Endothelial cell of umbilical vein (primary cell): ENCODE data around the gene SLC25A19. TPM values are rescaled to one million over a fixed set of nuclear protein-coding genes. Genes with fewer than 3 reads are reported as not detected.
A peak's percentile ranks its signal among the peaks of the same experiment; 100 is the strongest.
"Not testable (repeated sequence)": the region's sequence is repeated elsewhere in the genome, so short reads cannot be mapped to it uniquely, and the experiment has no call there.

Experiments
- BruUV-seq: library from RNA; stranded (reverse); fragments of 400-500 nt; replicated peaks from 2 replicates; lab custom pipeline; 2021; lab: Mats Ljungman, UMichigan
- CTCF ChIA-PET: fragments of 300-600, 350-600 bp; sonication (Branson Sonifier 250); formaldehyde crosslinking; loops from one replicate; lab custom pipeline; 2021; ENCODE audit warnings: antibody characterized with exemption, inconsistent platforms; lab: Charles Lee
- POLR2A ChIA-PET: fragments of 300-600, 350-600 bp; sonication (Branson Sonifier 250); formaldehyde crosslinking; loops from one replicate; lab custom pipeline; 2021; ENCODE audit warnings: antibody characterized with exemption, inconsistent platforms; lab: Charles Lee
- DNase-seq: peaks from one replicate; pipeline ENCODE4 v3.0.0-alpha.2; 2011; ENCODE audit warnings: low read depth, low spot score
- FAIRE-seq: peaks from 2 replicates; lab custom pipeline; 2011; peaks lifted over from hg19 to GRCh38; lab: Jason Lieb, UNC
- H2AFZ ChIP-seq: 2 replicates; pipeline ENCODE4 v1.6.0; 2012; ENCODE audit warnings: low read depth, low read length, control low read depth, inconsistent platforms
- H3K27ac ChIP-seq: 2 replicates; pipeline ENCODE4 v1.5.1; 2011; ENCODE audit warnings: low read depth, mild to moderate bottlenecking, control low read depth, low read length, moderate library complexity; ENCODE audit not compliant: insufficient read depth
- H3K27me3 ChIP-seq, 2 experiments: 2 replicates each; pipeline versions ENCODE4 v1.6.0 to v1.6.1; 2011; ENCODE audit warnings: low read length in 2 of 2, mixed read lengths in 1 of 2; ENCODE audit not compliant: control insufficient read depth in 2 of 2, insufficient read depth in 2 of 2
- H3K36me3 ChIP-seq, 2 experiments: 2 replicates in 1 of 2; 3 replicates in 1 of 2; pipeline ENCODE4 v1.5.1; 2011; ENCODE audit warnings: low read length in 2 of 2, mild to moderate bottlenecking in 1 of 2, moderate library complexity in 1 of 2; ENCODE audit not compliant: control insufficient read depth in 2 of 2, insufficient read depth in 2 of 2; ENCODE audit errors: extremely low read depth in 1 of 2
- H3K4me1 ChIP-seq: 3 replicates; pipeline ENCODE4 v1.5.1; 2011; ENCODE audit warnings: mild to moderate bottlenecking, low read length; ENCODE audit not compliant: control insufficient read depth, insufficient read depth; ENCODE audit errors: extremely low read depth
- H3K4me2 ChIP-seq: 2 replicates; pipeline ENCODE4 v1.6.1; 2011; ENCODE audit warnings: low read length, control low read depth, mixed read lengths; ENCODE audit not compliant: insufficient read depth
- H3K4me3 ChIP-seq, 3 experiments: fragments of 200-600 bp in 1 of 3; sonication (generic), shearing (Covaris generic) in 1 of 3; replicated peaks in 1 of 3; 2 replicates each; pipeline ENCODE4 v1.5.1; 2011 to 2016; ENCODE audit warnings: control low read depth in 3 of 3, low read length in 3 of 3, mild to moderate bottlenecking in 2 of 3, inconsistent platforms in 1 of 3, low read depth in 1 of 3, moderate library complexity in 1 of 3; ENCODE audit not compliant: insufficient read depth in 1 of 3
- H3K79me2 ChIP-seq: 2 replicates; pipeline ENCODE4 v1.6.0; 2012; ENCODE audit warnings: low read length, inconsistent platforms; ENCODE audit not compliant: control insufficient read depth, insufficient read depth
- H3K9ac ChIP-seq: replicated peaks from 2 replicates; pipeline ENCODE3; 2011; ENCODE audit warnings: low read length, control low read depth; ENCODE audit not compliant: insufficient read depth; ENCODE audit errors: extremely low read depth
- H3K9me1 ChIP-seq: replicated peaks from 3 replicates; pipeline ENCODE4 v1.6.0; 2011; ENCODE audit warnings: mild to moderate bottlenecking, low read length; ENCODE audit not compliant: control insufficient read depth, insufficient read depth; ENCODE audit errors: extremely low read depth
- H3K9me3 ChIP-seq: replicated peaks from 2 replicates; pipeline ENCODE4 v1.5.1; 2012; ENCODE audit warnings: low read length, inconsistent platforms; ENCODE audit not compliant: control insufficient read depth, insufficient read depth
- H4K20me1 ChIP-seq: replicated peaks from 2 replicates; pipeline ENCODE3; 2011; ENCODE audit warnings: mild to moderate bottlenecking, low read length; ENCODE audit not compliant: control insufficient read depth, insufficient read depth; ENCODE audit errors: extremely low read depth
- CTCF ChIP-seq, 2 donors: IDR thresholded peaks; 1 replicate in 1 of 2; 2 replicates in 1 of 2; pipeline ENCODE4 v1.5.1; 2011; ENCODE audit warnings: low read length in 2 of 2, mild to moderate bottlenecking in 2 of 2, moderate library complexity in 2 of 2, control low read depth in 1 of 2, inconsistent platforms in 1 of 2, low read depth in 1 of 2; ENCODE audit not compliant: insufficient read depth in 1 of 2; ENCODE audit errors: extremely low read depth in 1 of 2
- GATA2 ChIP-seq: IDR thresholded peaks from 2 replicates; pipeline ENCODE4 v1.7.0; 2011; ENCODE audit warnings: low read depth, mild to moderate bottlenecking, moderate library complexity, mixed read lengths, low read length; ENCODE audit not compliant: insufficient read length, insufficient read depth
- JUN ChIP-seq: IDR thresholded peaks from 2 replicates; pipeline ENCODE4 v1.6.1; 2011; ENCODE audit warnings: borderline replicate concordance, low read depth; ENCODE audit not compliant: insufficient read length, insufficient read depth
- POLR2AphosphoS5 ChIP-seq: IDR thresholded peaks from 2 replicates; pipeline ENCODE4 v1.6.1; 2012; ENCODE audit warnings: low read depth, mild to moderate bottlenecking, control low read depth, low read length, moderate library complexity; ENCODE audit not compliant: insufficient read depth
- dilution Hi-C: fragments of 300-500 bp; cut with MboI; formaldehyde crosslinking; loops from one replicate; pipeline ENCODE4 v1.15.0; 2019; ENCODE audit warnings: low sequenced_read_pairs; ENCODE audit not compliant: extremely low pct_ligation_motif_present
- intact Hi-C: fragments of 100-400 bp; cut with micrococcal nuclease; formaldehyde crosslinking; loops from one replicate; pipeline ENCODE4 v1.10.0; 2022
- polyA plus RNA-seq, 4 experiments: library from polyadenylated mRNA; depleted of rRNA in 3 of 4; stranded (reverse) in 3 of 4; unstranded in 1 of 4; fragments of >200 nt; gene quantifications; 2 replicates each; pipeline versions ENCODE4 v1.2.1 to v1.2.3, GENCODE V29; 2011 to 2012; ENCODE audit warnings: missing spikeins in 1 of 4
- total RNA-seq: library from RNA; stranded (reverse); gene quantifications from 2 replicates; pipeline ENCODE4 v1.2.3, GENCODE V29; 2021

Gene SLC25A19
- total and polyA plus RNA-seq, 2 donors (not counting 3 experiments of a cell fraction or from before 2014, with no cell fraction given): 20.6 to 20.9 TPM

DNA sequence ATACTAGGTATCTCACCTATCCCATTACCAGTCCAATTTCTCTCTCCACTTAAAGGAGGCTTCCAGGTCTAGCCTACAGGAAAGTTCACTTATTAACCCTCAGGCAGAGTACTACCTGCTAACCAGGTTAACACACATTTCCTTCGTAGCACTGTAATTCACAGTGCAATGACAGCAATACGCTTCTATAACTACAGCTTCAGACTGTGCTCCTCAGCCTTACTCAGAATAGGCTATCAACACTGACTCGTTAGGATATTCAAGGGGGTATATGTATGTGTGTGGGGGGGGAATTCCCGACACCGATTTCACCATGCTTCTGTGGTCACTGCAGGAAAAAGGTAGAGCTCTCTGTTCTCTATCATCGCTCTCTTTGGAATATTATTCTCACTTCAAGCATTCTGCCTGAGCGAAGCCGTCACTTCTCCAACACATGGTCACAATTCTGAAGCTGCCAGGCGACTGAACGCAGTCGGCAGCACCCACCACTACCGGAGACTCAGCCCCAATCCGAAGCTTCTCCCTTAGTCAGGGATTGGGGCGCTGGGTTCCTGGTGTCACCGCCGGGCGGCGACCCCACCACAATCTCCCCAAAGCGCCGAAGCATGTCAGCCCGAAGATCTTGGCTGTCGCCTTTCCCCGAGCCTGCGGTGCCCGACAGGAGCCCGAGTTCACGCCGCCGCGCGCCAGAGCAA, 28.4 kb downstream of the SLC25A19 start:
- H3K9ac ChIP-seq: peak overlapping the region; percentile 99
- no peaks in the 10 kb centered on the region for H3K9me1 ChIP-seq
- POLR2A ChIA-PET: interaction anchor here (0.5 to 3.2 kb wide), 5 partner anchors 10 to 31 kb away, joined by 5 to 23 read pairs (median 5); partner anchors contain the start of genes MIF4GD and SLC25A19
- dilution Hi-C loops (no loop called here), intact Hi-C loops (loop anchor here (1.0 kb wide), 1 partner anchor 20 kb away; no protein-coding TSS in a partner anchor)
- H3K9me3 ChIP-seq: no peaks in the 10 kb centered on the region
- FAIRE-seq (peak; percentile 67), DNase-seq (no peak)
- peak overlapping the region; percentile 64 to 92 (median 76) for H3K4me3 ChIP-seq
- peak overlapping the region; percentile 68 for H2AFZ ChIP-seq
- no peaks in the 10 kb centered on the region for H3K27me3 ChIP-seq
- CTCF ChIA-PET: interaction anchor here (0.8 to 4.5 kb wide), 8 partner anchors 10 to 299 kb away, joined by 3 to 80 read pairs (median 10); partner anchors contain the start of genes MIF4GD and SLC25A19
- H4K20me1 ChIP-seq: no peaks in the 10 kb centered on the region
- H3K79me2 ChIP-seq: peaks cover 47% of the 10 kb centered on the region
- H3K36me3 ChIP-seq: peaks cover 0 to 8% of the 10 kb centered on the region in 2 experiments
- H3K27ac ChIP-seq: peak overlapping the region; percentile 97
- peak overlapping the region; percentile 88 for H3K4me2 ChIP-seq
- H3K4me1 ChIP-seq: peaks cover 20% of the 10 kb centered on the region
- TF ChIP-seq POLR2AphosphoS5 (no peak), GATA2 (no peak), CTCF (IDR thresholded peaks at IDR 0.05; ENCODE audit: extremely low read depth in 1 of 2, insufficient read depth in 1 of 2, low read depth in 1 of 2, low read length in 2 of 2) (peak in 1 of 2 donors; percentile 21), JUN (no peak)
- BruUV-seq: TSS peak; percentile 66

- H3K79me2 ChIP-seq: peaks cover 41% of the 10 kb centered on the region
- POLR2A ChIA-PET, H3K9ac ChIP-seq: not testable (repeated sequence)
These were observed 32.0 kb downstream of the SLC25A19 start for GRCh38 chr17:75257228-75257627.

GRCh38 chr17:75255954-75256698, 33.1 kb downstream of the SLC25A19 start:
- H3K27ac ChIP-seq, BruUV-seq, intact Hi-C loops, H3K27me3 ChIP-seq, H3K9me3 ChIP-seq, H4K20me1 ChIP-seq, CTCF ChIA-PET, H3K4me3 ChIP-seq, H3K4me1 ChIP-seq, dilution Hi-C loops, POLR2A ChIA-PET, DNase-seq, H3K9ac ChIP-seq, H3K36me3 ChIP-seq, H3K4me2 ChIP-seq, H3K9me1 ChIP-seq, FAIRE-seq, H2AFZ ChIP-seq: not testable (repeated sequence)
- peaks cover 48% of the 10 kb centered on the region for H3K79me2 ChIP-seq

More at GRCh38 chr17:75257228-75257627, 32.0 kb downstream of the SLC25A19 start:
- DNase-seq, H3K4me1 ChIP-seq, intact Hi-C loops, H3K4me3 ChIP-seq, H3K9me1 ChIP-seq, H3K27ac ChIP-seq, dilution Hi-C loops, H4K20me1 ChIP-seq, H3K4me2 ChIP-seq, BruUV-seq, CTCF ChIA-PET, FAIRE-seq, H3K27me3 ChIP-seq, H3K9me3 ChIP-seq, H2AFZ ChIP-seq, H3K36me3 ChIP-seq: not testable (repeated sequence)
